RPMI7951 (cell line): ENCODE measurements around the gene RAD51B. TPM values are rescaled to one million over a fixed set of nuclear protein-coding genes. Genes with fewer than 3 reads are reported as not detected.

Source experiments
- DNase-seq: peaks from one replicate; pipeline ENCODE4 v3.0.0-alpha.2; 2012; ENCODE audit warnings: low read depth
- total RNA-seq: library from RNA; depleted of rRNA; stranded (reverse); fragments of >200 nt; shearing (Covaris generic); gene quantifications from 2 replicates; pipeline ENCODE4 v1.2.3, GENCODE V29; 2014

The RAD51B gene
- total RNA-seq, 1 experiment from 2014 or later: 10.9 TPM

- DNase-seq: no peak
Measured at GRCh38 chr14:68506645-68507419, 687.3 kb downstream of the RAD51B start.

- no peak for DNase-seq
Measured at GRCh38 chr14:68507544-68508081, 688.0 kb downstream of the RAD51B start.

GRCh38 chr14:68508581-68508980 lies 689.0 kb downstream of the RAD51B start:
- no peak for DNase-seq

- DNase-seq: peak; percentile 53
Measured at GRCh38 chr14:68509188-68509983, 689.8 kb downstream of the RAD51B start.

- DNase-seq: peak; percentile 96
Measured at GRCh38 chr14:68510201-68511128, 690.9 kb downstream of the RAD51B start.

- DNase-seq: no peak
Measured at GRCh38 chr14:68511129-68512047, 691.8 kb downstream of the RAD51B start.

GRCh38 chr14:68512088-68512487 lies 692.5 kb downstream of the RAD51B start:
- DNase-seq: peak; percentile 78

GRCh38 chr14:68513137-68513536 lies 693.6 kb downstream of the RAD51B start:
- DNase-seq: no peak

- DNase-seq: no peak
Measured at GRCh38 chr14:68513838-68514607, 694.4 kb downstream of the RAD51B start.

- no peak for DNase-seq
Measured at GRCh38 chr14:68514608-68515194, 695.1 kb downstream of the RAD51B start.

GRCh38 chr14:68516342-68516741 lies 696.8 kb downstream of the RAD51B start:
- no peak for DNase-seq

- no peak for DNase-seq
Measured at GRCh38 chr14:68518166-68518565, 698.6 kb downstream of the RAD51B start.

GRCh38 chr14:68518761-68519670 lies 699.4 kb downstream of the RAD51B start:
- DNase-seq: peak; percentile 52

GRCh38 chr14:68519671-68520187 lies 700.1 kb downstream of the RAD51B start:
- DNase-seq: no peak

- no peak for DNase-seq
Measured at GRCh38 chr14:68520637-68521556, 701.3 kb downstream of the RAD51B start.

GRCh38 chr14:68521557-68521901 lies 702.0 kb downstream of the RAD51B start:
- DNase-seq: no peak

- no peak for DNase-seq
Measured at GRCh38 chr14:68521961-68522509, 702.5 kb downstream of the RAD51B start.
